GM12892 (cell line): ENCODE results near the gene ARHGAP27.

ENCODE experiments used
- POLR2A ChIP-seq: IDR thresholded peaks from 2 replicates; pipeline ENCODE4 v1.6.1; 2011; ENCODE audit warnings: low read depth, low read length, control low read depth
- POLR2AphosphoS5 ChIP-seq: IDR thresholded peaks from 2 replicates; pipeline ENCODE4 v1.6.1; 2011; ENCODE audit warnings: low read depth, low read length, control low read depth
- TAF1 ChIP-seq: IDR thresholded peaks from 2 replicates; pipeline ENCODE4 v1.6.1; 2011; ENCODE audit warnings: low read depth, mild to moderate bottlenecking, control low read depth, low read length, borderline replicate concordance

- TF ChIP-seq POLR2A: no peak
- TF ChIP-seq TAF1: no peak
- no peak for TF ChIP-seq POLR2AphosphoS5
These were observed 67.9 kb downstream of the ARHGAP27 start for GRCh38 chr17:45364531-45365390.
